ENCODE results near the gene EPHB1.
"Not testable (repeated sequence)": the region's sequence is repeated elsewhere in the genome, so short reads cannot be mapped to it uniquely, and the experiment has no call there.

EPHB1 gene

GRCh38 chr3:135050536-135050935 is 255.5 kb downstream of the EPHB1 start:
- no peak for ATAC-seq
- DNase-seq: no peak

- ATAC-seq: no peak
These were observed 256.4 kb downstream of the EPHB1 start for GRCh38 chr3:135051409-135051973.

DNA sequence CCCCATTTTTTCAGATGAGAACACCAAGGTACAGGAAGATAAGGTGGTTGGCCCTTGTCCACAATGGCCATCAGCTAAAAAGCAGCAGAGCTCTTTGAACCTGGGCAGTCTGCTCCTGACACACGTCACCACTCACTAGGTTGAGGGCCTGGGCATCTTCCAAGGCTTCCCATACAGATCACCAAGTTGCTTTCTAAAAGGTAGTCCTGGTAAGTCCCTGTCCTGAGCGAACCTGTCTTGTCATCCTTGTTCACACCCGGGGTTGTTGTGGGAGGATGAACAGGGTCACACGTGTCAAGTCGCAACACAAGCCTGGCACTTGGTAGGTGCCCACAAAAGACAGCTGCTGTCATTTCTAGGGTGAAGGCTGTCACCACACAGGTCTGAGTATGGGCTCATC is 260.4 kb downstream of the EPHB1 start:
- ATAC-seq: no peak
- no peak for DNase-seq

More at GRCh38 chr3:135051409-135051973, 256.4 kb downstream of the EPHB1 start:
- no peak for DNase-seq

- ATAC-seq (no peak), DNase-seq (no peak)
These were observed 261.1 kb downstream of the EPHB1 start for GRCh38 chr3:135056084-135056730.

DNA sequence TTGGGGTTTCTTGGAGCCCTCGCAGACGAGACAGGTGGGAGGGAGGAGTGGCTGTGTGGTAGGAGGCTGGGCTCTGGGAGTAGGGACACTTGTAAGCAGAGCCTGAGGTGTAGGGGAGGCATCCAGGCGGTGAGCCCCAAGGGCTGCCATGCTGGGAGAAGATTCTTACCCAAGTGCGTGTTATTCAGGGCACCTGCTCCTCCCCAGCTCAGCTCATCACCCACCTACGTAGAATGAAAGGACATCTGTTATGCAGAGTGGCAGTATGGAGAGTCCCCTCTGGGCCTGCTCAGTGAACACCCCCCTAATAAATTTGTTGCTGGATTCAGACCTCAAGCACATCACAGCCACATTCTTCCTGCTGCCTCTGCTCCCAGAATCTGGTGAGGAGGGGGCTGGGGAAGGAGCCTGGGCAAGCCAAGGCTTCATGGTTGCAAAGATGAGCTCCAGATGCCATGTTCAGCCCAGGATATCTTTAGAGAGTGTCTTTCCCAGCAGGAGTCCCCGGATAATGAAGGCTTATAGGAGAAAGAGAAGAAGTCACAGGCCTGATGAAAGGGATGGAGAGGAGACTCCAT is 261.8 kb downstream of the EPHB1 start:
- no peak for ATAC-seq
- no peak for DNase-seq

DNA sequence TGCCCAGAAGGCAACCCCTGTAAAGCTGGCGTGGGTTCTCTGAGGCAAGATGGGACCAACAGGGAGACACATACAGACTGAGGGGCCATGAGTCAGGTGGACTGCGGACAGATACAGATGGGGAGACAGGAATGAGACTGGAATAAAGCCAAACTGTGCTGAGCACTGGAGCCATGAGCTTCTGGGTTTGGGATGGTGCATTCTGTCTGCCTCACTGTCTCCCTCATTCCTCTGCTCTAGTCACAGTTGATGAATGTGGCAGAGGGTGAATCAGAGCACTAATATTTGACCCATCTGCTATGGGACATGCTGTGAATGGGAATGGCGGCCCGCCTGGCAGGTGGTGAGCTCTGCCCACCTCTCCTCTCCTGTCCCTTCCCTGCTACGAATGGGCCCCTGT is 262.9 kb downstream of the EPHB1 start:
- DNase-seq (no peak), ATAC-seq (no peak)

GRCh38 chr3:135059580-135059979 is 264.5 kb downstream of the EPHB1 start:
- no peak for ATAC-seq
- DNase-seq: no peak

GRCh38 chr3:135066844-135067727 is 272.0 kb downstream of the EPHB1 start:
- not testable (repeated sequence) for ATAC-seq

GRCh38 chr3:135068011-135068410 is 273.0 kb downstream of the EPHB1 start:
- ATAC-seq (no peak), DNase-seq (no peak)

More at GRCh38 chr3:135066844-135067727, 272.0 kb downstream of the EPHB1 start:
- not testable (repeated sequence) for DNase-seq

DNA sequence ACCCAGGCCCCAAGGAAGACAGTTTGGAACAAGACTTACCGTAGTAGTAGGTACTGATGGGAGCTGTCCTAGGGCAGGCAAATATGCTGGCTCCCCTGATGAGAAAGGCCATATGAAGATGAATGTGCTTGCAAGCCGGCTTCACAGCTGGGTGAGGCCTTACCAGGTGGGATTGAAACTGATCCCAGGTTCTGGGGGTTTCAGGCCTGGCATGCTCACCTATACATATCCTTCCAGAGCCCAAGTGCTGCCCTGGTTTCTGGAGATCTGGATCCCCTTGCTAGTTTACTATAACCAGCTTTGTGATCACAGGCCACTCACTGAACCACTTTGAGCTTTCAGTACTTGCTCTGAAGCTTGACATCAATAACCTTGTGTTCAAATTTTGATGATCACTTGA is 274.3 kb downstream of the EPHB1 start:
- DNase-seq (no peak), ATAC-seq (no peak)

- ATAC-seq (no peak), DNase-seq (no peak)
These were observed 276.4 kb downstream of the EPHB1 start for GRCh38 chr3:135071483-135071882.

GRCh38 chr3:135072431-135072830 is 277.4 kb downstream of the EPHB1 start:
- ATAC-seq (no peak), DNase-seq (no peak)

DNA sequence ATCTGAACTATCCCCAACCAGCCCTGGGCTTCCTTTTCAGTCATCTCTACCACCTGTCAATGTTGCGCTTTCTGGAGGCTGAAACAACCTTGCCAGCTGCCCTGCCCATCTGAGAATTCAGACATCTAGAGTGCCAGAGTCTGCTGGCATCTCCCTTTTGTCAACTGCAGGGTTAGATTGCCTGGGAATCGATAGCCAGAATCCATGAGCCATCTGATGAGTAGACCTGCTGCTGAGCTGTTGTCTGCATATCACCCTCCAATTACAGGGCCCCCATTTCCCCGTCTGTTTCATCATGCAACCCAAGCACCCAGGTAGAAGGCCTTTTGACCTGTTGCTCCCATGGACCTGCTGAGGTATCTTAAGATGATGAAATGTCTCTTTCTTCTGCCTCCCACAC is 280.1 kb downstream of the EPHB1 start:
- ATAC-seq (no peak), DNase-seq (no peak)

DNA sequence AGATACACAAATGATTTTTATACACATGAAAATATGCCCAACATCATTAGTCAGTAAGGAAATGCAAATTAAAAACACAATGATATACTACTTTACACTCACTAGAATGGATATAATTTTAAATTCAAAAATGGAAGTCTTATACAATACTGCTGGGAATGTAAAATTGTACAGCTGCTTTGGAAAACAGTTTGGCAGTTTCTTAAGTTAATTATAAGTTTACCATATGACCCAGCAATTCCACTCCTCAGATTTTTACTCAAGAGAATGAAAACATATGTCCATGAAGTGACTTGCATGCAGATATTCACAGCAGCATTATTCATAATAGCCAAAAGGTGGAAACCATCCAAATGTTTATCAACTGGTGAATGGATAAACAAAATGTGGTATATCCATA is 281.3 kb downstream of the EPHB1 start:
- no peak for DNase-seq
- ATAC-seq: no peak

GRCh38 chr3:135077186-135077585 is 282.1 kb downstream of the EPHB1 start:
- DNase-seq (no peak), ATAC-seq (no peak)

DNA sequence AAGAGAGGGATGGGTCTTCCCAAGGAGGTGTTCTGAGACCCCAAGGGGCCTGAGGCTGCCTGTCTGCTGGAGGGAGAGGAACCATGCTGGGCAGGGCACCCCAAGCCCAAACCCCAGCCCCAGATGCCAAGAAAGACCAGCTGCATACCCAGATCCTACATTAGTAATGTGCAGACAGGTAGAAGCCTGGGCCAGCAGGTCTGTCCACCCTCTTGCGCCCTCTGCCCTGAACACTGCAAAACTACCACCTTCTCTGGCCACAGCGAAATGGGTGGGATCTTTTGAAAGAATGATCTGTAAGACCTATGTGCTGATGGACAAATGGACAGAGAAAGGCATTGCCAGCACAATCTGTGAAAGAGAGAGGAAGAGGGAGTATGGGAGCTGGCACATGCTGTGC is 283.2 kb downstream of the EPHB1 start:
- no peak for DNase-seq
- ATAC-seq: no peak

DNA sequence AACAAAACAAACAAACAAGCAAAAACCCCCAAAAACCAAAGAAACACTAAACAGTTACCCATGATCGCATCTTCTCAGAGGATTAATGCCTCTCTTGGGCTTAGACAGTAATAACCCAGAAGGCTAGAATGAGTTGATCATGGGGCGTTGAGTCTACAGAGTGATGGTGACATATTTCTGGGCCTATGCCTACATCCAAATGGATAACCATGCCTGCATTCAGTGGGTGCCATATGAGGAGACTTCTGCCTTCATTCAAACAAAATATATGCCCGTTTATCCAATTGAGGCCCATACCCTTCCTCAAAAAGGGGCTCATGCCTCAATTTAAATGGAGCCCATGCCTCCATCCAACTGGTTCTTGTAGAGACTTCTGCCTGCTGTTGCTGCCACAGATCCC is 284.0 kb downstream of the EPHB1 start:
- ATAC-seq: no peak
- DNase-seq: no peak

DNA sequence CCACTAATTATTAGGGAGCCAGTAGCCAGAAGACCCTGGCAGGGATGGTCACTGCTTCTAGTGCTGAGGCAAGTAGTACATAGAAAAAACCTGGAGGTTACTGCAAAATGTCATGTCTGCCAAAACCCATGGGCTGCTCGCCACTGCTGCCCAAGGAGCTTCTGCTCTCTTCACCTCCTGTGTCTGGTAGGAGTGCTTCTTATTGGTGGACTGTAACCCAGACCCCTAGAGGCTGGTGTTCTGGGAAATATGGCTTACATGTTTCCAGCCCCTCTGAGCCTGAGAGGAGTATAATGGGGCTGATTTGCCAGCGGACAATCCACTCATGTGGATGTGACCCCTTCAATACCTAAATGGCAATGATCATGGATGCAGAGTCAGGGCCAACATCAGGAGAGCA is 286.4 kb downstream of the EPHB1 start:
- no peak for DNase-seq
- no peak for ATAC-seq

DNA sequence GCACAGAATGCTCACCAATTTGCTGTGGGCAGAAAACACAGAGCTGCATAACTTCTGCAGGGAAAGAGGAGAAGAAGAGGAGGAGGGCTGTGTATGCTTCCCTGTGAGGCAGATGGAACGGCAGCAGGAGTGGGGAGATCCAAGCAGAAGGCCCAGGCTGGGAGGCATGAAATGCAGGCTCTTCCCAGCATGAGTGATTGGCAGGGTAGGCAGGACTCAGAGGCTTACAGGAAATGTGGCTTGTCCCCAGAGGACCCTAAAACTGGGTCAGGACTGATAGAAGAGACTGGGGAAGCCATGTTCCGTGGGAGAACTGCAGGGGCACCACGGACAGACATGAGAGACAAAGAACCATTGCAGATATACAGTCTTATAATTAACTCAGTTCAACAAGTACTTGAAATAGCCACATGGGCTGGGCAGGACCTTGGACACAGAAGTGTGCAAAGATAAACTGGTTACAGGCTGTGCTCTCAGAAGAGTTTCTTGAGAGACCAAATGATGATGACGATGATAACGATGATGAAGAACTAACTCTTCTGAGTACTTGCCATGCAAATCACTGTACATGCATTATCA is 286.9 kb downstream of the EPHB1 start:
- ATAC-seq: no peak
- no peak for DNase-seq

DNA sequence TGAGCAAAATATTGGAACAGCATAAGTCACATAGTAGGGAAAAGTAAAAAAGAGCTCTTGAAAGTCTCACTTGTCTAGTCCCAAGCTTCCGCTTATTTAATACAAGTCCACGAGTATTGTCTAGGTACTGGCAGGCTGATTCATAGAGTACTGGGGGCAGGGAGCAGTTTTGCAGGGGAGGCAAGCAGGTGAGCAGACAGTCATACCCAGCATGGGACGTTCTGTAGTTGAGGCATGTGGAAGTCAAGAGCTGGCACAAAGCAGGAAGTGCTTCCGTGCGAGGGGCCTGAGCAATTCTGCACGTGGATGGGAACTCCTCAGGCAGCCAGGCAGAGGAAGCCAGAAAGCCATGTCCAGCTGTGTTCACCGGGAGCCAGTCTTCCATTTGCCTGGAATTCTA is 287.6 kb downstream of the EPHB1 start:
- no peak for ATAC-seq
- DNase-seq: no peak

GRCh38 chr3:135083179-135083578 is 288.1 kb downstream of the EPHB1 start:
- ATAC-seq: no peak
- DNase-seq: no peak

DNA sequence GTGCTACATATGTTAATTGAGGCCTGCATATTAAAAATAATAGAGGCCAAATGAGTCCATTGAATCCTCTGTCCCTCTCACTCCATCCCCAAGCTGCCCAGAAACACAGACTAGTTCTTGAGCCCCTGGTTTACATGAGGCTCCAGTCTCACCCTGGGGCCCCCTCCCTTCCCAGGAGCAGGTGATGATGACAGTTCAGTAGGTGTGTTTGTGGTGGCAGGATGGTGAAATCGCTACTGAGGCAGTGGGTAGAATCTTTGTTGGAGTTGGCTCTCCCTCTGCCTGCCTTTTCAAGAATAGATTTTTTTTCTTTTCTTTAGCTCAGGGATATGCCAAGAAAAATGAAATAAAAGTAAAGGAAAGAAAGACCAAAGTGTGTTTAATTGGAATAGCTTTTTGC is 288.7 kb downstream of the EPHB1 start:
- DNase-seq (no peak), ATAC-seq (no peak)

DNA sequence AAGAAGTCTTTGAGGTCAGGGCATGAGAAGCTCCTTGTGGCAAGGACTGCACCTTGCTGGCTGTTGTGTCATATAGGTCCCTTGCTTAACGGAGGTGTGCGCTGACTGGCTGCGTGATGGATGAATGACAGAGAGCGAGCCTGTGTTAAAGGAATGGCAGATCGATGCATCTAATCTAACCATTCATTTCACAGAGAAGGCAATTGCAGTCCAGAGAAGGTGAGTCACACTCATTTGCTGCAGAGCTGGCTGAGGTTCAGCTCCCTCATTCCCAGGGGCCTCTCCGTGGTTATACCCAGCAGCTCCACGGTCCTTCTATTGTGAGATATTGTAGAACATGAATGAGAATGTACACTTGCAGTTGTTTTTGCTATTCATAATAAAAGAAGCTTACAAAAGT is 289.3 kb downstream of the EPHB1 start:
- DNase-seq: no peak
- ATAC-seq: no peak
